Measurements from ENCODE around the gene SETD2. TPM values are rescaled to one million over a fixed set of nuclear protein-coding genes. Genes with fewer than 3 reads are reported as not detected.

SETD2 gene
- total RNA-seq, 1 experiment from 2014 or later, result 60.8 TPM

DNA sequence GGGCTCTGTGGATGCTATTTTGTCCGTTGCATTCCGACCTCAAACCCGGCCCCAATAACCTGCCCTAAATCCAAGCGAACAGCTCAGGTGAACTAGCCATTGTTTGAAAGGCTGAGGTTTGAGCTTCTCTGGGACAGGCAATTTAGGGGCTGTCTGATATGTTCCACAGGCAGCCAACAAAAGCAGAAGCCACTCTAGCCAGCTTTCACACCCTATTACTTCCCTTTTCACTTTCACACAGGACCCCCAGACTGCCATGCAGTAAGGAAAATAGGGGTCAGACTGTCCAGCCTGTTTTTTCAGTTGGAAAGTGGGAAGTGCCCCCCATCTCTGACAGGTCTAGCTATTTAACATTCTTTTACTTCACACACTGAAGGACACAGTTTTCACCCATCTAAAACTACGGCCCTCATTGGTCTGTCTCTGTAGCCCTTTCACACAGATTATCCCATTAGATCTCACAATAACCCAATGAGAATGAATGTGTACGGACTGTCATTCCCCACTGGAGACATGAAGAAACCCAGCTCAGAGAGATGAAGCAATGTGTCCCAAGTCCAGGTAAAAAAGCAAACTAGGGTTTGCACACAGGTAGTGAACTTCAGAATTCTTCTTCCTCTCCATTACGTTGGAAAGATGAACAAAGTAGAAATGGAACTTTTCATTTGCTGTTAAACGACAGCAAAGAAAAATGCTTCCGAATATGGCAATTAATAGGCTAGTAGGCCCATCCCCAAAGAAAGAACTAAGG is 189.3 kb downstream of the SETD2 start:
- no peak for DNase-seq
- peaks cover 41% of the 10 kb centered on the region for H3K79me2 ChIP-seq (ENCODE audit: insufficient read depth, low read length)
- no peaks in the 10 kb centered on the region for H3K9me3 ChIP-seq (ENCODE audit: control insufficient read depth, low read depth, low read length)
- peaks cover 6% of the 10 kb centered on the region for H3K23me2 ChIP-seq (ENCODE audit: insufficient read length, low read depth, low read length, poor library complexity, severe bottlenecking)
- Mint-ChIP-seq H3K4me3 (peak overlapping the region; percentile 98 to 99), H3K27me3 (ENCODE audit: low read depth) (no peaks in the 10 kb centered on the region; the same call in 1 of the 2 replicates), H3K36me3 (ENCODE audit: insufficient read depth in 1 of 3, low read depth in 3 of 3) (peaks cover 15 to 34% (median 20%) of the 10 kb centered on the region in 3 experiments), H3K27ac (peak overlapping the region in 1 of 3 experiments; percentile 35; a peak in 1 of 7 replicates), H3K4me1 (peaks cover 28 to 30% of the 10 kb centered on the region in 2 experiments), H3K9me3 (peaks cover 0 to 3% of the 10 kb centered on the region in 2 experiments; a peak in 1 of 5 replicates)
- no peak overlapping the region for H2BK20ac ChIP-seq (ENCODE audit: low read depth, low read length, poor library complexity, severe bottlenecking)
- H2BK15ac ChIP-seq (ENCODE audit: low read depth, low read length), result no peak overlapping the region
- no peak overlapping the region for H3K14ac ChIP-seq (ENCODE audit: insufficient read depth, low read length)
- TF ChIP-seq, protein P1, sequence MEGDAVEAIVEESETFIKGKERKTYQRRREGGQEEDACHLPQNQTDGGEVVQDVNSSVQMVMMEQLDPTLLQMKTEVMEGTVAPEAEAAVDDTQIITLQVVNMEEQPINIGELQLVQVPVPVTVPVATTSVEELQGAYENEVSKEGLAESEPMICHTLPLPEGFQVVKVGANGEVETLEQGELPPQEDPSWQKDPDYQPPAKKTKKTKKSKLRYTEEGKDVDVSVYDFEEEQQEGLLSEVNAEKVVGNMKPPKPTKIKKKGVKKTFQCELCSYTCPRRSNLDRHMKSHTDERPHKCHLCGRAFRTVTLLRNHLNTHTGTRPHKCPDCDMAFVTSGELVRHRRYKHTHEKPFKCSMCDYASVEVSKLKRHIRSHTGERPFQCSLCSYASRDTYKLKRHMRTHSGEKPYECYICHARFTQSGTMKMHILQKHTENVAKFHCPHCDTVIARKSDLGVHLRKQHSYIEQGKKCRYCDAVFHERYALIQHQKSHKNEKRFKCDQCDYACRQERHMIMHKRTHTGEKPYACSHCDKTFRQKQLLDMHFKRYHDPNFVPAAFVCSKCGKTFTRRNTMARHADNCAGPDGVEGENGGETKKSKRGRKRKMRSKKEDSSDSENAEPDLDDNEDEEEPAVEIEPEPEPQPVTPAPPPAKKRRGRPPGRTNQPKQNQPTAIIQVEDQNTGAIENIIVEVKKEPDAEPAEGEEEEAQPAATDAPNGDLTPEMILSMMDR (conservative IDR thresholded peaks at IDR 0.05), result no peak
- no peak overlapping the region for H4K8ac ChIP-seq (replicated peaks; ENCODE audit: insufficient read length, low read depth, low read length)
- H3T11ph ChIP-seq (ENCODE audit: low read length), result no peak overlapping the region
- H3K9ac ChIP-seq (ENCODE audit: extremely low read depth, insufficient read length, low read length), result no peak overlapping the region
- no peak overlapping the region for H3K27ac ChIP-seq (ENCODE audit: insufficient read length, low read depth, low read length)
- no peak overlapping the region for H2BK120ac ChIP-seq (ENCODE audit: low read depth, low read length, poor library complexity, severe bottlenecking)
- peaks cover 7% of the 10 kb centered on the region for H3K79me1 ChIP-seq (ENCODE audit: insufficient read depth, low read depth, low read length, poor library complexity, severe bottlenecking)
- no peak overlapping the region for H4K5ac ChIP-seq (ENCODE audit: insufficient read length, low read depth, low read length)
- no peak overlapping the region for H4K91ac ChIP-seq (ENCODE audit: insufficient read length, low read depth, low read length)
- no peak overlapping the region for H2AK5ac ChIP-seq (ENCODE audit: insufficient read length, low read length)
- no peak overlapping the region for H3K4me2 ChIP-seq (ENCODE audit: insufficient read depth, insufficient read length, low read length)
- H3K27me3 ChIP-seq (ENCODE audit: insufficient read depth, low read length), result no peaks in the 10 kb centered on the region
- H2AFZ ChIP-seq (ENCODE audit: low read length), result no peak overlapping the region
- H3K4ac ChIP-seq (ENCODE audit: low read depth, low read length), result no peak overlapping the region
- H2BK5ac ChIP-seq (ENCODE audit: insufficient read length, low read length), result no peak overlapping the region
- H3K4me1 ChIP-seq (ENCODE audit: insufficient read depth, low read length), result no peaks in the 10 kb centered on the region
- H3K18ac ChIP-seq (ENCODE audit: insufficient read length, low read depth, low read length), result no peak overlapping the region
- no peaks in the 10 kb centered on the region for H4K20me1 ChIP-seq (ENCODE audit: control insufficient read depth, insufficient read depth, insufficient read length)
- no peak overlapping the region for H3K56ac ChIP-seq (ENCODE audit: insufficient read length, low read depth, low read length)
- no peak overlapping the region for H2BK12ac ChIP-seq (ENCODE audit: insufficient read length, low read depth, low read length)
- H3K23ac ChIP-seq (ENCODE audit: insufficient read length, low read depth, low read length), result no peak overlapping the region
- no CpG with 5 or more reads among the region's 9 CpGs for WGBS (ENCODE audit: extremely low coverage, insufficient read length, low lambda C conversion rate)

Data from H9 (cell line).